K562 (cell line): Measurements from ENCODE around the gene NKAIN4. TPM values are rescaled to one million over a fixed set of nuclear protein-coding genes. Genes with fewer than 3 reads are reported as not detected.

ENCODE experiments used
- ARID4B ChIP-seq: sonication (generic); formaldehyde crosslinking; IDR thresholded peaks from 2 replicates; pipeline ENCODE4 v1.8.0; 2022; ENCODE audit warnings: mild to moderate bottlenecking, missing genetic modification reagents
- CLOCK ChIP-seq: fragments of 250-450 bp; sonication (Bioruptor Pico); IDR thresholded peaks from 2 replicates; pipeline ENCODE4 v1.4.0; 2020; ENCODE audit warnings: mild to moderate bottlenecking, moderate library complexity, borderline replicate concordance
- GABPB1 ChIP-seq: sonication (generic); formaldehyde crosslinking; IDR thresholded peaks from 2 replicates; pipeline ENCODE4 v1.8.0; 2022; ENCODE audit warnings: mild to moderate bottlenecking, missing genetic modification reagents
- POU5F1 ChIP-seq: fragments of 150-350 bp; IDR thresholded peaks from 2 replicates; pipeline ENCODE4 v1.6.1; 2014; ENCODE audit warnings: borderline replicate concordance, low read length, low read depth, mild to moderate bottlenecking; ENCODE audit not compliant: partially characterized antibody
- RBM15 ChIP-seq: fragments of 200-400 bp; formaldehyde crosslinking; IDR thresholded peaks from 2 replicates; pipeline ENCODE4 v1.6.1; 2018; ENCODE audit warnings: mild to moderate bottlenecking, low read length, moderate library complexity; ENCODE audit not compliant: insufficient read depth
- RBM22 ChIP-seq: fragments of 200-400 bp; formaldehyde crosslinking; IDR thresholded peaks from 2 replicates; pipeline ENCODE4 v1.6.1; 2018; ENCODE audit warnings: low read length, low read depth; ENCODE audit not compliant: poor library complexity, severe bottlenecking
- SMARCA4 ChIP-seq: fragments of 450-650 bp; IDR thresholded peaks from 2 replicates; pipeline ENCODE4 v1.6.1; 2016
- SNRNP70 ChIP-seq: fragments of 200-400 bp; formaldehyde crosslinking; optimal IDR thresholded peaks from 2 replicates; pipeline ENCODE3; 2017; ENCODE audit warnings: low read depth, low read length
- SP2 ChIP-seq: IDR thresholded peaks from 2 replicates; pipeline ENCODE4 v1.6.1; 2011; ENCODE audit warnings: mild to moderate bottlenecking, low read depth, low read length, moderate library complexity; ENCODE audit not compliant: poor library complexity, severe bottlenecking; ENCODE audit errors: extremely low read depth
- TRIM25 ChIP-seq: fragments of 450-650 bp; IDR thresholded peaks from 2 replicates; pipeline ENCODE4 v1.7.0; 2016; ENCODE audit warnings: borderline replicate concordance
- ZNF695 ChIP-seq: fragments of 450-650 bp; formaldehyde crosslinking; IDR thresholded peaks from 2 replicates; pipeline ENCODE4 v1.4.0; 2020; ENCODE audit warnings: mild to moderate bottlenecking, moderate library complexity
- polyA plus RNA-seq, 8 experiments: library from polyadenylated mRNA; depleted of rRNA in 4 of 8; stranded (reverse) in 5 of 8; unstranded in 3 of 8; fragments of >200 nt; fragmentation: Nextera tagmentation in 2 of 8; fragmentation: Illumina TruSeq in 1 of 8; extraction: Ambion mirVana in 2 of 8; extraction: Trizol in 1 of 8; gene quantifications; 2 replicates each; pipeline versions ENCODE4 v1.2.1 to v1.2.3, GENCODE V29; 2011 to 2014; ENCODE audit warnings: inconsistent platforms in 1 of 8, missing spikeins in 1 of 8
- total RNA-seq, 7 experiments: library from RNA; depleted of rRNA in 6 of 7; stranded (reverse); fragments of >200 nt in 6 of 7; fragmentation: Illumina TruSeq in 2 of 7; extraction: Trizol in 2 of 7; gene quantifications; 2 replicates each; pipeline versions ENCODE4 v1.2.1 to v1.2.3, GENCODE V29; 2011 to 2021; ENCODE audit warnings: low replicate concordance in 1 of 7

The NKAIN4 gene
- total and polyA plus RNA-seq, 9 of the 15 experiments (the other 6 are each of a cell fraction or from before 2014, with no cell fraction given), result not detected

- no peak for TF ChIP-seq CLOCK (CRISPR knock-in tag)
- TF ChIP-seq ARID4B (CRISPR knock-in tag), result 0 out of 2 replicates have a peak, but pooled peaks have one; percentile 53
- peak; percentile 90 for TF ChIP-seq RBM22
- no peak for TF ChIP-seq ZNF695 (CRISPR knock-in tag)
- no peak for TF ChIP-seq TRIM25
- no peak for TF ChIP-seq RBM15
- TF ChIP-seq POU5F1, result no peak
- peak; percentile 94 for TF ChIP-seq GABPB1 (CRISPR knock-in tag)
- TF ChIP-seq SMARCA4, result no peak
- no peak for TF ChIP-seq SNRNP70
- peak; percentile 54 for TF ChIP-seq SP2
Measured at GRCh38 chr20:63272105-63273058, 18.1 kb upstream of the NKAIN4 start, which contains the start of gene ARFGAP1 (continued).
